Measurements from ENCODE around the gene CYSLTR2.

The CYSLTR2 gene

DNA sequence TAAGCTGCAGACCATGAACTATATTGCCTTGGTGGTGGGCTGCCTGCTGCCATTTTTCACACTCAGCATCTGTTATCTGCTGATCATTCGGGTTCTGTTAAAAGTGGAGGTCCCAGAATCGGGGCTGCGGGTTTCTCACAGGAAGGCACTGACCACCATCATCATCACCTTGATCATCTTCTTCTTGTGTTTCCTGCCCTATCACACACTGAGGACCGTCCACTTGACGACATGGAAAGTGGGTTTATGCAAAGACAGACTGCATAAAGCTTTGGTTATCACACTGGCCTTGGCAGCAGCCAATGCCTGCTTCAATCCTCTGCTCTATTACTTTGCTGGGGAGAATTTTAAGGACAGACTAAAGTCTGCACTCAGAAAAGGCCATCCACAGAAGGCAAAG, 53.7 kb downstream of the CYSLTR2 start:
- DNase-seq, result no peak

DNA sequence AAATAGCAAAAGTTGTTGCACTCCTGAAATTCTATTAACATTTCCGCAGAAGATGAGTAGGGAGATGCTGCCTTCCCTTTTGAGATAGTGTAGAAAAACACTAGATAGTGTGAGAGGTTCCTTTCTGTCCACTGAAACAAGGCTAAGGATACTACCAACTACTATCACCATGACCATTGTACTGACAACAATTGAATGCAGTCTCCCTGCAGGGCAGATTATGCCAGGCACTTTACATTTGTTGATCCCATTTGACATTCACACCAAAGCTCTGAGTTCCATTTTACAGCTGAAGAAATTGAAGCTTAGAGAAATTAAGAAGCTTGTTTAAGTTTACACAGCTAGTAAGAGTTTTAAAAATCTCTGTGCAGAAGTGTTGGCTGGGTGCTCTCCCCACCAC, 55.0 kb downstream of the CYSLTR2 start:
- no peak for DNase-seq

DNA sequence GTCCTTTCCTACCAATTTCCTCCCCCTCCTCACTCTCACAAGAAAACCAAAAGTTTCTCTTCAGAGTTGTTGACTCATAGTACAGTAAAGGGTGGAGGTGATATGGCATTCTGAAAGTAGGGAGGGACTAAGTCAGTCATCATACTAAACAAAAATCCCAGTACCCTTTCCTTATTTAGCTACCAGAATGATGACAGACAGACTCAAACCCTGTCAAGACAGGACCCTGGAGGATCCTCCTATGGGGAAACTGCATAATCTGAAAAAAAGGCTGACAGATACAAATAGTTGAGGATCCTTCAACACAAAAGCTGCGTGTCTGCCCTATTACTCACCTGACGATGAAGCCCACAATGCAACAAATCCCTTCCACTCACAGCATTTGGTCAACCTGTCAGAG, 55.5 kb downstream of the CYSLTR2 start:
- DNase-seq, result no peak

DNA sequence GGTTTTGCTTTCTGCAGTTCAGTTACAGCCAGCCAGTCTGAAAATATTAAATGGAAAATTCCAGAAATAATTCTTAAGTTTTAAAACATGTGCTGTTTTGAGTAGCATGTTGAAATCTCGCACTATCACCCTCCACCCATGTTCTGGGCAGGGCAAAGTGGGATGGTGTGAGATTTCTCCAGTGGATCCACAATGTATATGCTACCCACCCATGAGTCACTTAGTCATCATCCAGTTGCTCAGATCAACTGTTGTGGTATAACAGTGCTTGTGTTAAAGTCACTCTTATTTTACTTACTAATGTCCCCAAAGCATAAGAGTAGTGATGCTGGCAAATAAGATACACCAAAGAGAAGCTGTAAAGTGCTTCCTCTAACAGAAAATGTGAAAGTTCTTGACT, 56.4 kb downstream of the CYSLTR2 start:
- no peak for DNase-seq

DNA sequence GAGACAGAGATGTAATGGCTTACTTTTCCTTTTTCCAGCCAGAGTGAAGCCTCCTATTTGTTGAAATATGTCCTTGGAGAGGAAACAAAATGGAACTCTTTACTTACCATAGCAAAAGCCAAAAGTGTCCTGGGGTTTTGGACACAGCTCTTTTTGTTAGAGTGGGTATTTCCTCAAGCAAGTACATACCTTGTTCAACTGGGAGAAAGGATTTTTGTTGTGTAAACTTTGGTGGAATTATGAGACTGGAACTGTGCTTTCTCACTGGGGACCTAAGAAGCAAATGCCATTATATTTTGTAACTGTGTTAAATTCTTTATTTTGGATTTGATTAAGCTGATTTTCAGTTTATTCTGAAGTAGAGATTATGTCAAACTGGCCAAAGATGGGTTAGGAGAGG, 58.4 kb downstream of the CYSLTR2 start:
- DNase-seq, result no peak

DNA sequence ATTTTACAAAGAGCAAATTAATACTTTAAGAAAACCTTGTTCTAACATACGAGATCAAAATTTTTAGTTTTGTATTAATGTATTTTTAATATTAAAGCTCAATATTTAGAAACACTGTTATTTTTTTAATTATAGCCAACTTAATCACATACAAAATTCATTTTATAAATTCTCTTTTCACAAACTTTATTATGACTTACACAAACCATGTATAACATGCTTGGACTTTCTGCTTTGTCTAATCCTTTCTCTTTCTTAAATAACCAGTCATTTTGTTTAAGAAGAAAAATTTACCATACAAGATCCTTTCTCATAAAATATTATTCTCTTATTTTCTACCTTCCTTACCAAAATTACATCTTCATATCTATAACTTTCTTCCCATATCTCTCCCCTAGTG, 62.2 kb downstream of the CYSLTR2 start:
- no peak for DNase-seq

DNA sequence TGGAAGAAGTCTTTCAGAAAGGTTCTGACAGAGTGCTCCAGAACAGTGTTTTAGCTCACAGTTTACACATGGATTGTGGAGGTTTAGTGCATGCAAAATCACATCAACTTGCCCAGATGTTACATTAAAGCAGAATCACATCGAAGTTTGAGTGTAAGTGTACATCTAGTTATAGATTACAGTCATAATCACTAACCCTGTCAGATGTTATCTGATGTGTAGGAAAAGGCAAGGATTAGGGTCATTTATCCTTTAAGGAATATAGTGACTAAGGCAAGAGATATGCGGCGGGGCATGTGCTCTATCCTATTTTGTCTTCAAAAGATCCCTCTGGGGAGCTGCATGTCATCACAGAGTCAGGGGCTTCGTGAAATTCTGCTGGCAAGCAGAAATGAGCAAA, 66.9 kb downstream of the CYSLTR2 start:
- DNase-seq, result no peak

DNA sequence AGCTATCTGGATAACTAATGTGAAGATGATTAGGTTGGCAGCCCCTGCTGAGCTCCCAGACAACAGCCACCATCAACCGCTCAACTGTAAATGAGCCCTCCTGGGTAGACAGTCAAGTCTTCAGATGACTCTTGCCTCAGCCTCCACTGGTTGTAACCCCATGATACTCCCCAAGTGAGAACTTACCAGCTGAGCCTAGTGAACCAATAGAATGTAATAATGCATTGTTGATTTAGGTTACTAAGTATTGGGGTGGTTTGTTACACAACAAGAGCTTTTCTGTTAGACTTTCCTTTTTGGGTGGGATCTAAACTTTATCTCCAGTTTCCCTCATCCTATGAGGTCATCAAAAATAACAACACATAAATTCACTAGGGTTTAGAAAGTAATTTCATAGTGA, 69.4 kb downstream of the CYSLTR2 start:
- no peak for DNase-seq

DNA sequence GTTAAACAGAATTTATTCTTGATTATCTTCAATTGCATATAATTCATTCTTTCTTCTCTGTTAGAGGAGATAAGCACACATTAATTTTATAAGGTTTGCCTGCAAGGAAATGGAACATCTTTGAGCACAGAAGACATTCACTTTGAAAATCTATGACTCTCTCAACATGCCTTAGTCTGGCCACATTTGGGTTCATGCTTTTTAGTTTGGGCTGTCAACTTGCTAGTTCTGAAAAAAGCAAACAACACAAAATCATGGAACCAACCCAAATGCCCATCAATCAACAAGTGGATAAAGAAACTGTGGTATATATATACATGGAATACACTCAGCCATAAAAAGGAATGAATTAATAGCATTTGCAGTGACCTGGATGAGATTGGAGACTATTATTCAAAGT, 71.5 kb downstream of the CYSLTR2 start:
- no peak for DNase-seq

DNA sequence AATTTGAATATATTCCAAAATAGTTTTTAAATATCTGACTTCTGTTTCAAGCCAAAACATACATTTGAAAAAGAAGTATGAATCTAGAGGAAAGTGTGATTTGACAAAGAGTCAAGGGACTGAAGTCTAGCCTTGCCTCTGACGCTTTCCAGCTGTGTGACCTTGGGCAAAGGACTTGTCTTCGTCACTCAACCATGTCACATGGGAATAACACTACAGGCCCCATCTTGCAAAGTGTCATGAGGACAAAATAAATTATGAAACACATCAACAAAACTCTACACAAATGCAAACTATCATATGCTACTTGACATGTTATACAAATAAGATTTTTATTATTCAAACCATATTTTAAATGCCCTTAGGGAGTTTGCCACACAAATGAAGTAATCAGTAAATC, 73.0 kb downstream of the CYSLTR2 start:
- DNase-seq, result no peak

DNA sequence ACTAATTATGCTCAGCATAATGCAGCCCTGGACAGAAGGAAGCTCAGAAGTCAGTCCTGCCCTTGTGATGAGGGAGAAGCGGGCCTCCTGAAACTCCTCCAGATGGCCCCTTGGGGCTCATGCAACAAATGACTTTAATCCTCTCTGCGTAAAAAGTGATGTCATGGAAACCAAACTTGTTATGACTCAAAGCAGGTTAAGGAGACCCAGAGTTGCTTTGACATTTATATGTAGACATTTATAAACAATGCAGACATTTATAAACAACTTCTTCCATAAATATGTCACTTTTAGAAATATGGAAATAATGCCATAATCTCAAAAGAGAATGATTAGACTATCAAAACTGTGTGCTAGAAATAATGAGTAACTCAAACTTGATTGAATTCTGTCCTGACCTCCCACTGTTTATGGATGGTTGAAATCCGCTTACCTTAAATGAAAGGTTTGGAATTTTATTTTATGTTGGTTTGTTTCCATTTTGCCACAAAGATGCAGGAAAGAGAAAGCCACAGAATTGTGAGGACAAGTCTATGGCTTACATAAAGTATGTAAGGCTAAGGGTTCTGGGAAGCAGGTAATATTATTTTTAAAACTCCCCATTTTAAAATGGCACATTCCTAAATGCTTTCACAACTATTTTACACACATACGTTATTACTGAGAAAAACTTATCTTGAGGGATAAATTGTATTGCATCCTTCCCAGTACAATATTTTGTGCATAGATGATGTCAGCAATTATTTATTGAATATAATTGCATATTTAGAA, 73.7 kb downstream of the CYSLTR2 start:
- no peak for DNase-seq

DNA sequence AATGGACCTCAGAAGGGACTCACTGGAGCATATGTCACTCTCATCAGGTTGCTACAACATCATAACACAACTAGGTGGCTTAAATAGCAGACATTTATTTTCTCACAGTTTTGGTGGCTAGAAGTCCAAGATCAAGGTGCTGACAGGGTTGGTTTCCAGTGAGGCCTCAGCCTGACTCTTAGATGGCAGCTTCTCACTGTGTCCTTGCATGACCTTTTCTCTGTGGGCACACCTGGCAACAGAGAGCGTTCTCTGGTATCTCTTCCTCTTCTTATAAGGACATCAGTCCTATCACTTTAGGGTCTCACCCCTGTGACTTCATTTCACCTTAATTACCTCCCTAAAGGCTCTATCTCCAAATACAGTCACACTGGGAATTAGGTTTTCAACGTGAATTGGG, 74.5 kb downstream of the CYSLTR2 start:
- no peak for DNase-seq

DNA sequence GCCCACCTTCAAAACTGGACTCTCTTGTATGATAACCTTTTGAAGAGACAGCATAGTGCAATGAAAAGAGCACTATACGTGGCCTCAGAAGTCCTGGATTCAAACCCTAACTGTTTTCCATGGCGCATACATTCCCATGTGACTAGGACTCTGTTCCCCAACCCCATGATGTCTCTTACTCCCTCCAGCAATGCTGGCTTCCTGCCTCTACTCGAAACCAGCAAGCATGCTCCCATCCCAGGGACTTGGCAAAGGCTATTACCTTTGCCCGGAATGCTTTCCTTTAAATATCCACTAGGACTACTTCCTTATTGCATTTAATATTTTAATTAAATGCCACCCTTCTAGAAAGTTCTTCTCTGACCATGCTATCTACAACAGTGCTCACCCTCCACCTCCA, 75.1 kb downstream of the CYSLTR2 start:
- DNase-seq, result no peak

DNA sequence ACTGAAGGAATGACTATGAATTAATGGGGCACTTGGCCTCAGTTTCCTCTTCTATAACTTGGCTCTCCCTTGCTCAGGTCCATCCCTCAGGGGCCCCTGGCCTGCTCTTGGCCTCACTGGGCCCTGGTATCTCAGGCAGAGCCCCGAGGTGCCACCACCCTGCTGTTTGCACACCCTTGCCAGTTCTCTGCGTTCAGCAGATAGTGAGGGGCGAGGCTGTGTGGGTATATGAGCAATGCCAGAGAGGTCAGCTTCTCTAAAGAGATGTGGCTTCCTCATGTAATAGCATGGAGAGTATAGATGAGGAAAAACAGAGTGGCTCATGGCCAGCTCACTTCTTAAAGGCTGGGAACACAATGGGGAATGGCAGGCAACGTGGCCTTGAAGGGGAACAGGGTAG, 76.1 kb downstream of the CYSLTR2 start:
- no peak for DNase-seq

DNA sequence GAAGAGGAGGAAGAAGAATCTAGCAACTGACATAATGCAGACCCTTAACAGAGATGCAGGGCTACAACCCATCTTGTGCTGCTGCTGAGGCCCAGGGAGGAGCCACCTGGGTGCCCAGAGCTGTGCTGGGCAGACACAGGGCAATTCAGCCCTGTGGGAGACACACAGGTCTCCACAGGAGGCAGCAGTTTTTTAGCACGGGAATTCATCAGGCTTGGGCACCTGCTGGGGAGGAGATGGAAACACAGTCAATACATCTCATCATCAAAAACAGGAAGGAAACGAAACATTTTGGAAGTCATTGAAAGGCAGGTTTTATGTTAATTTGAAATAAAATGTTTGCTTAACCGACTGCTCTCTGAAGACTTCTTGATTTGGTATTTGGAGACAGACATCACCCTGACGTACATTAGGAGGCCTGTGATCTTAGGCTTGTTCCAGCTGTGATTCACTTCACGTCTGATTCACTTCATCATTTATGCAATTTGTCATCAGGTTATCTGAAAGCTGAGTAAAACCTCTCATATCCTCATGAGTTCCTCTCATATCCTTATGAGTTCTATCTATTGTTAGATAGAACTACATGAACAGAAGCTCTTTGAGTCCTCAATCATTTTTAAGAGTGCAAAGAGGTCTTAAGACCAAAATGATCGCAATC, 77.4 kb downstream of the CYSLTR2 start:
- no peak for DNase-seq

DNA sequence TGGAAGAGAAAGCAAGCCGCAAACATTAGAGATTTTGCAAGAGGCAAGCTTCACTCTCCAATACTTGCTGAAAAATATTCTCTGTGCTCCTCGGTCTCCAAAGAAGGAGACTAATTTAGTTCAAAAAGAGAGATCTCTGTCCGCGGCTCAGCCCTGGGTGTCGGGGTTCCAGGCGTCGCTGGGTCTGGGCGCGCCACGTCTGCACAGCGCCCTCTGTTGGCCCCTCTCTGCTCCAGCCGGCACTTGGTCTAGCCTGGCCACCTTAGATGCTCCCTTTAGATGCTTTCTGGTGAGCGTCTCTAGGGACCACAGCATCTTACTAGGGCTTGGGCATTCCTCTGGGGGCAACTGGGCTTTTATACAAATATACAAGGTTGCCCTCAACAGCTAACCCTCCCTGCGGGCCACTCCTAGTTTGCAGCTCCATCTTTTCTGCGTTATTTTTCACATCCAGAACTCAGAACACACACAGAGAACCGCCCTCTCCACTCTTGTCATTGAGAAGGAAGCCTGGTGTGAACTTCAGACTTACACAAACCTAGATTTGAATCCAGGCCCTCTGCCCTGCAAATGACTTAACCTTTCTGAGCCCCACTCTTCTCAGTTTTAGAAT, 78.3 kb downstream of the CYSLTR2 start:
- peak; percentile 65 for DNase-seq

DNA sequence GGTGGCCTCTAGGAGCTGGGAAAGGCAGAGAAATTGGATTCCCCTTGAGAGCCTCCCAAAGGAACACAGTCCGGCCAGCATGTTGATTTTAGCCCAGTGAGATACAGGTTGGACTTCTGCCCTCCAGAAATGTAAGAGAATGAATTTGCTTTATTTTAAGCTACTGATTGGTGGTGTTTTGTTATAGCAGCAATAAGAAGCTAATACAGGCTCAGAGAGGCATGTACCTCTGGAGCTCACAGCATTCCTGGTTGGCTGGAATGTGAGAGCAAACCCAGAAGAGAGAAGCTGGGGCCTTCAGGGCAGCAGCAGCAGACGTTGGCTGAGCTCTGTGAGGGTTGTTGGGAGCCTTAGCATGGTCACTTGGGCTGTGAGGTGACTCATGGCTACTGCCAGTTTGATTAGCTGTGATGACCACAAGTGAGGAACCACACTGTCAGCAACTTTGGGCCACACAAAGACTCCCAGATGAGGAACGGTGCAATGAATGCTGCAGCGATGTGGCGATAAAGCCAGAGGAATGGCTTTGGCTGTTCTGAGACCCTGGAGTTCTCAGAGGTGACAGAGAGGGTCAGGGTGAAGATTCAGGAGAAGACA, 80.1 kb downstream of the CYSLTR2 start:
- no peak for DNase-seq

DNA sequence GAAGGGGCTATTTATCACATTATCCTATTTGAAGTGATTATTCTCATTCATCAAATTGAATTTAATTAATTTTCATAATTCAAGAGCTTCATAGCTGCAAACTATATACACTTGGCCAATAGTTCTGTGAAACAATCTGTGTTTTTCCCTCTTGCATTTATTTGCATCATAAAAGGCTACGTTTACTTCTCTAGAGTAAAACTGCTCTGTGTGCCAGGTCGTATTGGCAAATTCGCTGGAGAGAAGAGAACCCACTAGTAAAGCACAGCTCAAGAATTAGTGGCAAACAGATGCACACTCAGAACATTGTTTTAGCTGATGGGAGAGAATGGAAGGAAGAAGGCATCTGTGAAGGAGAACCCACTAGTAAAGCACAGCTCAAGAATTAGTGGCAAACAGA, 81.8 kb downstream of the CYSLTR2 start:
- DNase-seq, result no peak

DNA sequence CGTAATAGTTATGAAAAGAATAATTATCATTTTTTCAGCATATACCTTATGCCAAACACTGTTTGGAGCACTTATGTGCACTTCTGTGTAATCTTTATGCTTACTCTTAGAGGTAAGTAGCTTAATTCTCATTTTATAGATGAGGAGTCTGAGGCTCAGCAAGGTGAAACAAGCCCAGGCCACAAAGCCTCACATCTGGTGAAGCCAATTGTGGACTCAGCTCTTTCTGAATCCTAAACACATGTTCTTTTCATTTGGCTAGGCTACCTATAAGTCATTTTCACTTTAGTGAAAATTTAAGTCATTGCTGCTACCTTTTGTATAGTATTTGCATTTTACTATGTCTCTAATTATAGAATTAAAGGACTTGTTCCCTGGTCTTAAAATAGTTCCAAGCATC, 84.0 kb downstream of the CYSLTR2 start:
- no peak for DNase-seq

DNA sequence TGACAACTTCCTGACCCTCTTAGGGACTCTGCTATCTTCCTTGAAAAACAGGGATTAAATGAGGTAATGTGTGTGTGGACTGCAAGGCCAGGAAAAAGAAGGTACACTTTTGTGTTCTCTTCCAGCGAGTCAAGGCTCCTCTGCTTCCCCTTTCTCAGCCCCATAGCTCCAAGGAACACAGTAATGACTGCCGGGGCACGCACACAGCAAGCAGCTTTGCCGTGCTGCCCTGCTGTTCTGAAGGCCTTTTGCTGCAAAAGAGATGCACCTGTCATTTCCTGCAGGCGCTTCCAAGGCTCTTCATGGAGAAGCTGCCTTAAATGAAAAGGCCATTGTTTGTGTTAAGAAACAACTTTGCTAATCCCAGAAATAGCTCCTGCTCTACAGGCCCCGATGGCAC, 84.6 kb downstream of the CYSLTR2 start:
- DNase-seq, result no peak

DNA sequence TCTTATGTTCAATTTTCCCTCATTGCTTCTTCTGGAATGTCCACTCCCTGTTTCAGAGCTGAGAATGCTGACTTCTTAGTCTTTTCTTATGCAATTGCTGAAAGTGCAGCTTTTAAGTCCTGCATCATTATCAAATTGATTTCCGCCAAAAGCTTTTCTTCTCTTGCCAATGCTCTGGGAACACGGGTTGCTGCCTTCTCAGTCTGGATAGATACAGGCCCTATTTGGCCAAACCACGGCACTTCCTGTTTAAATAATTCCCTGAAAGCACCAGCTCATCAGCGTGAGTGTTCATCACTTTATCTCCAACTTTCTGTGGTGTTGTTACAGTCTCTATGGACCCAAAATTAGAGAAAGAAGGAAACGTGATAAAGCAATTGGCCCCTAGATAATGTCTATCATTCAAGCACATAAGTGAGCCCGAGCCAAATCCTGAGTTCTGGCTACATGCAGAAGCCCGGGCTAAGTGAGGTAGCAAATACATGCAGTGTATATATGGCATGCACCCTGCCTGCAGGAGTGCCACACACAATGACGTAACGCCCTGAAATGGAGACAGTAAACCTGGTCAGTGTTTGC, 85.7 kb downstream of the CYSLTR2 start:
- DNase-seq, result no peak

DNA sequence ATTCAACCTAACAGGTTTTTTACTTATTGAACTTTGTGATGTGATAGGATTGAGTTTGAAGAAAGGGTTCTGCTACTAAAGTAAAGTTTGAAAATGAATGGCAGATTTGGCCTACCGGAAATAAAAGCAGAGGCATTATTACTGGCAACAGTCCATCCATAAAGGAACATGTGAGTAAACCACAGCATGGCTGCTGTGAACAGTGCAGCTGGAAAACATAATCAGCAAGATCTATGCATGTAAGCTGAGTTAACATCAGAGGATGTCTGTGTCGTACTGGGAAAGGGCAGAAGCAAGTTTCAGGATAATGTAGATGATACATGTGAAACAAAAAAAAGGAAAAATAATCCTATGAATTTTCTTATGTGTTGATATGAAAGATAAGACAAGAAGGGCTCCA, 87.6 kb downstream of the CYSLTR2 start:
- no peak for DNase-seq

DNA sequence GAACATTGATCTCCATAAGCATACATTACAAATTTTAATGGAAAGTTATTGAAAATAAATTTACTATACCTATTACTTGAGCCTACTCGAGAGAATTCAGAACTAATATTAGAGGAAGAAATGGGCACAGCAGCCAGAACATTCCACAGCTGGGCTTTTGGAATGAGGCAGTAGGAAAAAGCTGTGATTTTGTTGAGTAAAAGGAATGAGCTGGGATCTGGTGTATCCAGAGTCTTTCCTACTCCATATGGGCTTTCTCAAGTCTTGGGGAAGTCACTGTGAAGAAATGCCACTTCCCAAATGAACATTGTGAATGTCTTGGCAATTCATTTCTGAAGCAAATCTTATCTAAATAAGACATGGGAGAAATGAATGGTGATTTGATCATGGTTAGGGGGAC, 93.1 kb downstream of the CYSLTR2 start:
- DNase-seq, result no peak

DNA sequence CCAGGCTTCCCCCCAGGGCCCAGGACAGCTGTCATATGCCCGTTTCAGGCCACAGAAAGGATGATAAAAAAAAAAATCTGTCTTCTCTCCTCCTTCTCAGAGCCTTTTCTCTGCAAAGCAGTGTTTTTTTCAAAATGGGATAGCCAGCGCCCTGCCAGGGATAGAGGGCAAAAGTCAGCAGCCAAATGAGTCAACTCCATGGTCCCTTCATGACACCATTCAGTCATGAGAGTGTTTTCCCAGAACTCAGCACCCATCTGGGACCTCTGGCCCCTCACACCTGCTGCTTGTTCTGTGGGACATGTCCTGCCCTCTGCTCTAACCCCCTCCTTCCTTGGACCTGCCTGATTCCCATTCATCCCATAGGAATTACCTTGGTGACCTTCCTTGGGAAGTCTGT, 95.0 kb downstream of the CYSLTR2 start:
- no peak for DNase-seq
